ENCODE measurements around the gene CRIM1.

CRIM1 gene

DNA sequence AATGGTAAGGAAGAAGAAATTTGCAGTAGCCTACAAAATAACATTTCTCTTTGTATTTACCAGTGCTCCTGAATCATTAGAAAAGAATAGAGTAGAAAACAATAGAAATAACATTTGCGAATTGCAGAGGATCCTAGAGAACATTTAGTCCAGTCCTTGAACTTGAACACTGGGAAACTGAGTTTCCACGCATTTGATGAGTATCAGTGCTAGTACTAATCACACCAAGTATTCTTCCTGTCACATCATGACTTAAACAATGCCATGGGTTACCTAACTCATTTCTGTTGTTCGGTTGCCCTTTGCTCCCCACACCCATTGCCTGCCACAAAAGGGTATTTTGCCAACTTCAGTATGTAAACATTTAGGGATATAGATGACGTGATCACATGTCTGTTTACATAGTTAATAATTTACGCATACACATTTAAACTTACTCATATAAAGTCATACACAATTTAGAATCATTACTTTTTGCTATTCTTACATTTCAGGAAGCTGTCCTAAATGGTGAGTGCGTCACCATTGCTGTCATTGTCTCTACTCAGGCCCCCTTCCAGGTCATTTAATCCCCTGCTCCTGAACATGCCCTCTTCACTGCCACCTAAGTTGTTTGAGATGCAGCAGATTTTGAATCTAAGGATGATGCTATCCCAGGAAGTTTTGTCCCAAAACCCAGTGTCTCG is 42.3 kb downstream of the CRIM1 start:
- Histone ChIP-seq H3K4me3 (ENCODE audit: low read length) (no peak overlapping the region), H3K27me3 (ENCODE audit: insufficient read depth, low read length) (no peaks in the 10 kb centered on the region), H3K9me3 (ENCODE audit: insufficient read depth, low read depth, low read length) (no peaks in the 10 kb centered on the region), H3K9ac (ENCODE audit: low read depth, low read length) (no peak overlapping the region), H3K4me1 (ENCODE audit: insufficient read depth, low read length) (peaks cover 45% of the 10 kb centered on the region), H3K27ac (ENCODE audit: low read depth, low read length) (no peak overlapping the region), H3K36me3 (ENCODE audit: insufficient read depth, low read length) (peaks cover 32% of the 10 kb centered on the region)
- 90% methylated on average over 7 of the region's 7 CpGs for WGBS

- H3K27me3 ChIP-seq (ENCODE audit: insufficient read depth, low read length), result no peaks in the 10 kb centered on the region
- H3K9ac ChIP-seq (ENCODE audit: low read depth, low read length), result no peak overlapping the region
- H3K9me3 ChIP-seq (ENCODE audit: insufficient read depth, low read depth, low read length), result no peaks in the 10 kb centered on the region
- no peak overlapping the region for H3K27ac ChIP-seq (ENCODE audit: low read depth, low read length)
- H3K36me3 ChIP-seq (ENCODE audit: insufficient read depth, low read length), result peaks cover 32% of the 10 kb centered on the region
- H3K4me3 ChIP-seq (ENCODE audit: low read length), result no peak overlapping the region
- H3K4me1 ChIP-seq (ENCODE audit: insufficient read depth, low read length), result peaks cover 37% of the 10 kb centered on the region
- WGBS, result 80% methylated on average over 2 of the region's 2 CpGs
These were observed 43.5 kb downstream of the CRIM1 start for GRCh38 chr2:36399050-36399449.

GRCh38 chr2:36403675-36404230 is 48.2 kb downstream of the CRIM1 start:
- no peak overlapping the region for H3K9ac ChIP-seq (ENCODE audit: low read depth, low read length)
- no peaks in the 10 kb centered on the region for H3K27me3 ChIP-seq (ENCODE audit: insufficient read depth, low read length)
- no peak overlapping the region for H3K27ac ChIP-seq (ENCODE audit: low read depth, low read length)
- H3K9me3 ChIP-seq (ENCODE audit: insufficient read depth, low read depth, low read length), result no peaks in the 10 kb centered on the region
- WGBS, result 98% methylated on average over 1 of the region's 1 CpG
- peaks cover 53% of the 10 kb centered on the region for H3K4me1 ChIP-seq (ENCODE audit: insufficient read depth, low read length)
- no peak overlapping the region for H3K4me3 ChIP-seq (ENCODE audit: low read length)
- H3K36me3 ChIP-seq (ENCODE audit: insufficient read depth, low read length), result peaks cover 14% of the 10 kb centered on the region

GRCh38 chr2:36404318-36404717 is 48.7 kb downstream of the CRIM1 start:
- no peaks in the 10 kb centered on the region for H3K9me3 ChIP-seq (ENCODE audit: insufficient read depth, low read depth, low read length)
- WGBS, result 90% methylated on average over 3 of the region's 3 CpGs

GRCh38 chr2:36404754-36405153 is 49.2 kb downstream of the CRIM1 start:
- H3K36me3 ChIP-seq (ENCODE audit: insufficient read depth, low read length), result peaks cover 14% of the 10 kb centered on the region
- 95% methylated on average over 5 of the region's 5 CpGs for WGBS
- no peak overlapping the region for H3K4me3 ChIP-seq (ENCODE audit: low read length)
- H3K9me3 ChIP-seq (ENCODE audit: insufficient read depth, low read depth, low read length), result no peaks in the 10 kb centered on the region
- peaks cover 56% of the 10 kb centered on the region for H3K4me1 ChIP-seq (ENCODE audit: insufficient read depth, low read length)
- no peaks in the 10 kb centered on the region for H3K27me3 ChIP-seq (ENCODE audit: insufficient read depth, low read length)
- no peak overlapping the region for H3K27ac ChIP-seq (ENCODE audit: low read depth, low read length)
- H3K9ac ChIP-seq (ENCODE audit: low read depth, low read length), result no peak overlapping the region

More at GRCh38 chr2:36404318-36404717, 48.7 kb downstream of the CRIM1 start:
- Histone ChIP-seq H3K4me3 (ENCODE audit: low read length) (no peak overlapping the region), H3K27me3 (ENCODE audit: insufficient read depth, low read length) (no peaks in the 10 kb centered on the region), H3K9ac (ENCODE audit: low read depth, low read length) (no peak overlapping the region), H3K27ac (ENCODE audit: low read depth, low read length) (no peak overlapping the region), H3K4me1 (ENCODE audit: insufficient read depth, low read length) (peaks cover 52% of the 10 kb centered on the region), H3K36me3 (ENCODE audit: insufficient read depth, low read length) (peaks cover 14% of the 10 kb centered on the region)

DNA sequence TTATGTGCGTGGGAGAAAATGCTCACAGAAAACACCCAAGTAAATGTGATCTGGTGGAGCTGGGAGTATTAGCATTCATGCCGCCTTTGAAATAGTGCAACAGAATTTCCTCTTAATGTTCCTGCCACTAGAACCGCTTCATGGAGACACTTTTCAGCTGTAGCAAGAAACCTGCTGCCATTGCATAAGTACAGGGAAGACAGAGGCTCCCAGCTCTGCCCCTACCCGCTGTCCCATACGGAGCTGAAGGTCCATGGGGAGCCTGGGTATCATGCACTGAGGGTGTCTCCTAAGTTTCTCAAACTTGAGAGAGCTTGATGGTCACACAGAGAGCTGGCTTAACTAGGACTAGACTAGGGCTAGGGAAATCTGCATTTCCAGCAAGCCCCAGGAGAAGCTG is 49.6 kb downstream of the CRIM1 start:
- Histone ChIP-seq H3K27ac (ENCODE audit: low read depth, low read length) (no peak overlapping the region), H3K4me1 (ENCODE audit: insufficient read depth, low read length) (peaks cover 60% of the 10 kb centered on the region), H3K36me3 (ENCODE audit: insufficient read depth, low read length) (peaks cover 12% of the 10 kb centered on the region), H3K4me3 (ENCODE audit: low read length) (no peak overlapping the region), H3K9me3 (ENCODE audit: insufficient read depth, low read depth, low read length) (no peaks in the 10 kb centered on the region), H3K9ac (ENCODE audit: low read depth, low read length) (no peak overlapping the region), H3K27me3 (ENCODE audit: insufficient read depth, low read length) (no peaks in the 10 kb centered on the region)
- 84% methylated on average over 5 of the region's 5 CpGs for WGBS

GRCh38 chr2:36406296-36406695 is 50.7 kb downstream of the CRIM1 start:
- Histone ChIP-seq H3K27ac (ENCODE audit: low read depth, low read length) (no peak overlapping the region), H3K27me3 (ENCODE audit: insufficient read depth, low read length) (no peaks in the 10 kb centered on the region), H3K4me3 (ENCODE audit: low read length) (no peak overlapping the region), H3K9ac (ENCODE audit: low read depth, low read length) (no peak overlapping the region), H3K36me3 (ENCODE audit: insufficient read depth, low read length) (peaks cover 7% of the 10 kb centered on the region), H3K9me3 (ENCODE audit: insufficient read depth, low read depth, low read length) (no peaks in the 10 kb centered on the region), H3K4me1 (ENCODE audit: insufficient read depth, low read length) (peaks cover 71% of the 10 kb centered on the region)
- WGBS, result 88% methylated on average over 3 of the region's 3 CpGs

- Histone ChIP-seq H3K27ac (ENCODE audit: low read depth, low read length) (no peak overlapping the region), H3K4me3 (ENCODE audit: low read length) (no peak overlapping the region), H3K4me1 (ENCODE audit: insufficient read depth, low read length) (peaks cover 82% of the 10 kb centered on the region), H3K36me3 (ENCODE audit: insufficient read depth, low read length) (no peaks in the 10 kb centered on the region), H3K9ac (ENCODE audit: low read depth, low read length) (no peak overlapping the region), H3K9me3 (ENCODE audit: insufficient read depth, low read depth, low read length) (no peaks in the 10 kb centered on the region), H3K27me3 (ENCODE audit: insufficient read depth, low read length) (no peaks in the 10 kb centered on the region)
- 94% methylated on average over 2 of the region's 4 CpGs for WGBS
These were observed 51.8 kb downstream of the CRIM1 start for GRCh38 chr2:36407413-36407812.

DNA sequence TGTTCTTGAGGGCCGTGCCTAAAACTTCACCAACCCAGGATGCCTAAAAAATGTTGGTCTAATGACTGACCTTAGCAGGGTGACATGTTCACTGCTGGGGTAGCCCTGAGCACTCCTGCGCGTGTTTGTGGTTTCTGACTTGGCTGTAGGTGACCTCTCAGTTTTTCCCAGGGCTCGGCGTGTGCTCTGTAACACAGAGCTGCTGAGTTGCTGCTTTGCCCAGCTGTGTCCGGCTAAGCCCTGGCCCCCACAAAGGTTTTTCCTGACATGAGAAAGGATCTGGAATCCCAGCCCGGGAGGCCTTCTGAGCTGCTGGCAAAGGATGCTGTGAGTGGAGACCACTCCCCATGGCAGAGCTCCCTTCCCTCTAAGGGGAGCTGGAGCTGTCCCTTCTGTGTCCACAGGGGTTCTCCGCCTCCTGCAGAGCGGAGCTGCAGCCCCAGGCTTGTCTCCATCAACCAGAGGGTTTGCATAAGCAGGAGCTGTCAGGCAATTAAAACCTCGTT is 52.7 kb downstream of the CRIM1 start:
- Histone ChIP-seq H3K9me3 (ENCODE audit: insufficient read depth, low read depth, low read length) (no peaks in the 10 kb centered on the region), H3K4me3 (ENCODE audit: low read length) (no peak overlapping the region), H3K27me3 (ENCODE audit: insufficient read depth, low read length) (no peaks in the 10 kb centered on the region), H3K9ac (ENCODE audit: low read depth, low read length) (no peak overlapping the region), H3K36me3 (ENCODE audit: insufficient read depth, low read length) (no peaks in the 10 kb centered on the region), H3K27ac (ENCODE audit: low read depth, low read length) (no peak overlapping the region), H3K4me1 (ENCODE audit: insufficient read depth, low read length) (peaks cover 89% of the 10 kb centered on the region)
- WGBS, result 57% methylated on average over 10 of the region's 10 CpGs

DNA sequence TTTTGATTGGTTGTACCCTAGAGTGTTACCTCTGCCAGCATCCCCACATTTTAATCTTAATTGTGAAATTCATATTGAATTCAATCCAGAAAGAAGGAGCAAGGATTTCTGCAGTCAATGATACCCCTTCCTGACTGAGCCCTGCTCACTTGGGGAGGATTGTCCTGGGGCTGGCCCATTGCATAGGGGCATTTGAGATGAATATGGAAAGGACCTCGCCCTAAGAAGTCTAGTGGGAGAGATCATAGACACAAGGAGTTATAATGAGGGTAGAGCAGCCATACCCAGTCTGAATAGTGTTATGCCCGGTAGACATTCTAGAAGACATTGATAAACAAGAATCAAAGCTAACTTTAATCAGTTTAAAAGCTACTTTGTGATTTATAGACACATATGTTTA is 53.8 kb downstream of the CRIM1 start:
- Histone ChIP-seq H3K9ac (ENCODE audit: low read depth, low read length) (no peak overlapping the region), H3K4me1 (ENCODE audit: insufficient read depth, low read length) (peaks cover 83% of the 10 kb centered on the region), H3K27ac (ENCODE audit: low read depth, low read length) (no peak overlapping the region), H3K9me3 (ENCODE audit: insufficient read depth, low read depth, low read length) (no peaks in the 10 kb centered on the region), H3K27me3 (ENCODE audit: insufficient read depth, low read length) (no peaks in the 10 kb centered on the region), H3K36me3 (ENCODE audit: insufficient read depth, low read length) (no peaks in the 10 kb centered on the region; the same call in 1 of the 2 replicates), H3K4me3 (ENCODE audit: low read length) (no peak overlapping the region)
- WGBS, result 94% methylated on average over 1 of the region's 2 CpGs

GRCh38 chr2:36409935-36410334 is 54.4 kb downstream of the CRIM1 start:
- Histone ChIP-seq H3K27ac (ENCODE audit: low read depth, low read length) (no peak overlapping the region), H3K36me3 (ENCODE audit: insufficient read depth, low read length) (no peaks in the 10 kb centered on the region; the same call in 1 of the 2 replicates), H3K4me1 (ENCODE audit: insufficient read depth, low read length) (peaks cover 77% of the 10 kb centered on the region), H3K9me3 (ENCODE audit: insufficient read depth, low read depth, low read length) (no peaks in the 10 kb centered on the region), H3K27me3 (ENCODE audit: insufficient read depth, low read length) (no peaks in the 10 kb centered on the region), H3K9ac (ENCODE audit: low read depth, low read length) (no peak overlapping the region), H3K4me3 (ENCODE audit: low read length) (no peak overlapping the region)
- 85% methylated on average over 4 of the region's 4 CpGs for WGBS

Measured in HUES64 (cell line).